Caco-2 (cell line): ENCODE measurements around the gene TBX15. TPM values are rescaled to one million over a fixed set of nuclear protein-coding genes. Genes with fewer than 3 reads are reported as not detected.

Source experiments
- BruUV-seq: library from RNA; stranded (reverse); fragments of 400-500 nt; replicated peaks from 2 replicates; lab custom pipeline; 2021; lab: Mats Ljungman, UMichigan
- CTCF ChIA-PET: fragments of 300-600 bp; sonication (Branson Sonifier 250); formaldehyde crosslinking; loops from one replicate; lab custom pipeline; 2022; ENCODE audit warnings: antibody characterized with exemption; lab: Charles Lee
- POLR2A ChIA-PET: fragments of 300-600 bp; sonication (Branson Sonifier 250); formaldehyde crosslinking; loops from one replicate; lab custom pipeline; 2022; ENCODE audit warnings: antibody characterized with exemption; lab: Charles Lee
- DNase-seq, 2 experiments: peaks; one replicate each; pipeline versions ENCODE4 v3.0.0 to v3.0.0-alpha.2; 2020 to 2022
- H3K27me3 ChIP-seq: replicated peaks from 2 replicates; pipeline ENCODE4 v1.6.0; 2011; ENCODE audit warnings: low read length; ENCODE audit not compliant: control insufficient read depth, insufficient read depth
- H3K36me3 ChIP-seq: 2 replicates; pipeline ENCODE4 v1.5.1; 2011; ENCODE audit warnings: low read length; ENCODE audit not compliant: control insufficient read depth, insufficient read depth
- H3K4me1 ChIP-seq: fragments of 250-450 bp; sonication (Bioruptor Pico); 2 replicates; pipeline ENCODE4 v1.5.1; 2020; ENCODE audit warnings: mild to moderate bottlenecking
- H3K4me3 ChIP-seq: 2 replicates; pipeline ENCODE4 v1.5.1; 2011; ENCODE audit warnings: low read depth, mild to moderate bottlenecking, control low read depth, low read length
- H3K9me3 ChIP-seq: fragments of 250-450 bp; sonication (Bioruptor Pico); 2 replicates; pipeline ENCODE4 v1.5.1; 2020; ENCODE audit warnings: mild to moderate bottlenecking, moderate library complexity
- H3K27ac Mint-ChIP-seq: one replicate; pipeline ENCODE4 v1.8.0; 2022; ENCODE audit warnings: mixed read lengths; ENCODE audit not compliant: unreplicated experiment
- H3K27me3 Mint-ChIP-seq: one replicate; pipeline ENCODE4 v1.8.0; 2022; ENCODE audit warnings: mixed read lengths; ENCODE audit not compliant: insufficient read depth, unreplicated experiment
- H3K36me3 Mint-ChIP-seq: one replicate; pipeline ENCODE4 v1.8.0; 2022; ENCODE audit warnings: mild to moderate bottlenecking, mixed read lengths; ENCODE audit not compliant: insufficient read depth, unreplicated experiment
- H3K4me1 Mint-ChIP-seq: one replicate; pipeline ENCODE4 v1.8.0; 2022; ENCODE audit warnings: low read depth, mixed read lengths; ENCODE audit not compliant: unreplicated experiment
- H3K4me3 Mint-ChIP-seq: one replicate; pipeline ENCODE4 v1.8.0; 2022; ENCODE audit warnings: mild to moderate bottlenecking, moderate library complexity, mixed read lengths; ENCODE audit not compliant: unreplicated experiment
- H3K9me3 Mint-ChIP-seq: one replicate; pipeline ENCODE4 v1.8.0; 2022; ENCODE audit warnings: mixed read lengths; ENCODE audit not compliant: unreplicated experiment
- intact Hi-C: fragments of 100-400 bp; cut with micrococcal nuclease; formaldehyde crosslinking; loops from one replicate; pipeline ENCODE4 v1.10.0; 2022; ENCODE audit not compliant: unreplicated experiment
- total RNA-seq: library from RNA; stranded (reverse); gene quantifications from 2 replicates; pipeline ENCODE4 v1.2.3, GENCODE V29; 2022
- TF ChIP-seq, protein P1 (sequence below), 2 experiments: fragments of 200-600 bp in 1 of 2; IDR thresholded peaks; 1 replicate in 1 of 2; 2 replicates in 1 of 2; pipeline versions ENCODE4 v1.5.1 to v1.8.0; 2011 to 2022; ENCODE audit warnings: antibody characterized with exemption in 1 of 2, control low read depth in 1 of 2, inconsistent platforms in 1 of 2, low read depth in 1 of 2, low read length in 1 of 2, mild to moderate bottlenecking in 1 of 2, moderate library complexity in 1 of 2; ENCODE audit not compliant: insufficient read depth in 1 of 2, severe bottlenecking in 1 of 2, unreplicated experiment in 1 of 2

Gene TBX15
- total RNA-seq, 1 experiment from 2014 or later, result 0.11 TPM

DNA sequence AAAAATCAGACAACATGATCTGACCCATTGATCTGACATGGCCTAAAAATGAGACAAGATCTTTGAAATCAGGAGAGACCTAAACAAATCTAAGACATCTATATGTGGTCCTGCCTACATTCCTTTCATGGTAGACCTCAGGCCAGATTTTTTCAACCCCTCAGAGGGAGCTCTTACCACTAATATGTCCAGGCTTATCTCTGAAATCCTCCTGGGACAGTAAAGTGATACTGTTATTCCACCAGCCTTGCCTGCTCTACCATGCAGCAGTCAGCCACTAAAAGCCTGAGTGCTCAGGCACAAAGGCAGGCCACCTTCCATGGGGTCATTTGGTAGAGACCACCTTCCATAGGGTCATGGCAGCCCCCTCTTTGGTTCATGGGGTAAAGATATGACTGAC lies 126.9 kb downstream of the TBX15 start:
- Mint-ChIP-seq H3K9me3 (no peaks in the 10 kb centered on the region), H3K27me3 (no peaks in the 10 kb centered on the region), H3K4me3 (no peak overlapping the region), H3K36me3 (no peaks in the 10 kb centered on the region), H3K4me1 (no peaks in the 10 kb centered on the region), H3K27ac (no peak overlapping the region)
- ChIA-PET POLR2A (no interaction called here), CTCF (no interaction called here)
- TF ChIP-seq, protein P1, sequence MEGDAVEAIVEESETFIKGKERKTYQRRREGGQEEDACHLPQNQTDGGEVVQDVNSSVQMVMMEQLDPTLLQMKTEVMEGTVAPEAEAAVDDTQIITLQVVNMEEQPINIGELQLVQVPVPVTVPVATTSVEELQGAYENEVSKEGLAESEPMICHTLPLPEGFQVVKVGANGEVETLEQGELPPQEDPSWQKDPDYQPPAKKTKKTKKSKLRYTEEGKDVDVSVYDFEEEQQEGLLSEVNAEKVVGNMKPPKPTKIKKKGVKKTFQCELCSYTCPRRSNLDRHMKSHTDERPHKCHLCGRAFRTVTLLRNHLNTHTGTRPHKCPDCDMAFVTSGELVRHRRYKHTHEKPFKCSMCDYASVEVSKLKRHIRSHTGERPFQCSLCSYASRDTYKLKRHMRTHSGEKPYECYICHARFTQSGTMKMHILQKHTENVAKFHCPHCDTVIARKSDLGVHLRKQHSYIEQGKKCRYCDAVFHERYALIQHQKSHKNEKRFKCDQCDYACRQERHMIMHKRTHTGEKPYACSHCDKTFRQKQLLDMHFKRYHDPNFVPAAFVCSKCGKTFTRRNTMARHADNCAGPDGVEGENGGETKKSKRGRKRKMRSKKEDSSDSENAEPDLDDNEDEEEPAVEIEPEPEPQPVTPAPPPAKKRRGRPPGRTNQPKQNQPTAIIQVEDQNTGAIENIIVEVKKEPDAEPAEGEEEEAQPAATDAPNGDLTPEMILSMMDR (IDR thresholded peaks at IDR 0.05; ENCODE audit: insufficient read depth in 1 of 2, low read depth in 1 of 2, low read length in 1 of 2, severe bottlenecking in 1 of 2, unreplicated experiment in 1 of 2), result no peak
- Histone ChIP-seq H3K9me3 (no peaks in the 10 kb centered on the region), H3K4me3 (no peak overlapping the region), H3K36me3 (no peaks in the 10 kb centered on the region), H3K27me3 (no peaks in the 10 kb centered on the region), H3K4me1 (no peaks in the 10 kb centered on the region)
- no TSS peak for BruUV-seq
- DNase-seq, result no peak
- intact Hi-C loops, result no loop called here

DNA sequence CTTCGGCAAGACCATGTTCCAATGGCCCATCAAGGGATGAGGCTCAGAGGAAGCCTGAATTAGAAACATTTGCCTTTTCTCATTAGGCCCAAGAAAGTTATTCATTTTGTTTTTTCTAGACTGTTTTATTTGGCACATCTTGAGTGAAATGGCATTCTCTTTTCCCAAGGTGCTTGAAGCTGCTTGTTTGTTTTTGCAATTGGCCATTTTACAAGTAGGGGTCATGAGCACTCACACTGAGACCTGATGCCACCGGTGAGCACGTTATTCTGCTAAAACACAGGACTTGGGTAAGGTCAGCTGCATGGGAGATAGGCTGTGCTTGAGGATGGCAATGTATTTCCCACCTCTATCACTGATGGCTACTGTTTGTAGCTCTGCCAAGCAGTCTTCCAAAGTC lies 128.1 kb downstream of the TBX15 start:
- DNase-seq, result no peak
- intact Hi-C loops, result no loop called here
- Mint-ChIP-seq H3K9me3 (no peaks in the 10 kb centered on the region), H3K27ac (no peak overlapping the region), H3K4me1 (no peaks in the 10 kb centered on the region), H3K36me3 (no peaks in the 10 kb centered on the region), H3K4me3 (no peak overlapping the region), H3K27me3 (no peaks in the 10 kb centered on the region)
- TF ChIP-seq, protein P1 (IDR thresholded peaks at IDR 0.05; ENCODE audit: insufficient read depth in 1 of 2, low read depth in 1 of 2, low read length in 1 of 2, severe bottlenecking in 1 of 2, unreplicated experiment in 1 of 2), result no peak
- CTCF ChIA-PET, result no interaction called here
- H3K9me3 ChIP-seq, result no peaks in the 10 kb centered on the region
- H3K36me3 ChIP-seq, result no peaks in the 10 kb centered on the region
- no peak overlapping the region for H3K4me3 ChIP-seq
- no peaks in the 10 kb centered on the region for H3K27me3 ChIP-seq
- no TSS peak for BruUV-seq
- POLR2A ChIA-PET, result no interaction called here
- H3K4me1 ChIP-seq, result no peaks in the 10 kb centered on the region

DNA sequence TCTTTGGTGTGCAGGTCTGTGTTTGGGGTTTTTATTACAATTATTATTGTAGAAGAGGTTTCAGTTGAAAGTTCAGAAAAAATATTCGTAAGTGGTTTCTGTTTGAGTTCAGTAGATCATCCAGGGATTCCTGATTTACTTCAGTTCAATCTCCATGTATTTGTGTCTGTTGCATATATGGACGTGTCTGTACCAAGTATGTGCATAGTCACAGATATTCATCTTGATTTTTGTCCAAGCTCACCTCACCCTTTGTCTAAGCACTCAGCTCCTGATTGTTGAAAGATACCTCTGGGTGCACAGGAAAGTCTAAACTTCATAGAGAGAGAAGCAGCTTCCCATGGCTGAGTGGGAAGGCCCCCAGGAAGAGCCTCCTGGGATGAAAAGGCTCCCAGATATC lies 141.7 kb downstream of the TBX15 start:
- POLR2A ChIA-PET, result no interaction called here
- H3K27me3 ChIP-seq, result no peaks in the 10 kb centered on the region

More for the DNA sequence above, 141.7 kb downstream of the TBX15 start:
- Histone ChIP-seq H3K4me3 (no peak overlapping the region), H3K36me3 (no peaks in the 10 kb centered on the region), H3K4me1 (no peaks in the 10 kb centered on the region), H3K9me3 (no peaks in the 10 kb centered on the region)
- TF ChIP-seq, protein P1 (IDR thresholded peaks at IDR 0.05; ENCODE audit: insufficient read depth in 1 of 2, low read depth in 1 of 2, low read length in 1 of 2, severe bottlenecking in 1 of 2, unreplicated experiment in 1 of 2), result no peak
- no peak for DNase-seq
- no TSS peak for BruUV-seq
- Mint-ChIP-seq H3K4me3 (no peak overlapping the region), H3K4me1 (no peaks in the 10 kb centered on the region), H3K9me3 (no peaks in the 10 kb centered on the region), H3K36me3 (no peaks in the 10 kb centered on the region), H3K27ac (no peak overlapping the region), H3K27me3 (peaks cover 2% of the 10 kb centered on the region)
- CTCF ChIA-PET, result no interaction called here
- intact Hi-C loops, result no loop called here
